Fibroblast of lung (primary cell): Measurements from ENCODE around the gene EPHB2.

Source experiments
- CTCF ChIP-seq, 2 donors: IDR thresholded peaks in 1 of 2; conservative IDR thresholded peaks in 1 of 2; 1 replicate in 1 of 2; 2 replicates in 1 of 2; pipeline ENCODE4 v1.5.1; 2011 to 2012; ENCODE audit warnings: low read length in 2 of 2, control low read depth in 1 of 2, inconsistent platforms in 1 of 2, low read depth in 1 of 2, mild to moderate bottlenecking in 1 of 2
- EZH2 ChIP-seq: IDR thresholded peaks from 2 replicates; pipeline ENCODE4 v1.5.1; 2012; ENCODE audit warnings: low read length, control low read depth, mild to moderate bottlenecking; ENCODE audit errors: missing control alignments

- TF ChIP-seq CTCF (conservative IDR thresholded peaks at IDR 0.05 in 1 of 2, IDR thresholded peaks at IDR 0.05 in 1 of 2; ENCODE audit: low read depth in 1 of 2, low read length in 2 of 2) (no peak), EZH2 (no peak)
These were observed 102.6 kb downstream of the EPHB2 start for GRCh38 chr1:22812993-22813790.
